GM18498 (cell line): ENCODE data around the gene NELL1.

ENCODE experiments used
- ATAC-seq: cut with Tn5 transposase; IDR thresholded peaks from one replicate; pipeline ENCODE4 v1.9.1; 2021; ENCODE audit warnings: mild to moderate bottlenecking, moderate library complexity; ENCODE audit not compliant: unreplicated experiment

NELL1 gene

GRCh38 chr11:20962581-20962980 is 293.2 kb downstream of the NELL1 start:
- ATAC-seq = no peak

GRCh38 chr11:20963596-20963995 is 294.2 kb downstream of the NELL1 start:
- no peak for ATAC-seq

- ATAC-seq = no peak
These were observed 295.6 kb downstream of the NELL1 start for GRCh38 chr11:20964985-20965384.

GRCh38 chr11:20966489-20966888 is 297.1 kb downstream of the NELL1 start:
- no peak for ATAC-seq

GRCh38 chr11:20973940-20974559 is 304.7 kb downstream of the NELL1 start:
- ATAC-seq = no peak

GRCh38 chr11:20980736-20981135 is 311.4 kb downstream of the NELL1 start:
- no peak for ATAC-seq

- no peak for ATAC-seq
These were observed 321.1 kb downstream of the NELL1 start for GRCh38 chr11:20990447-20990846.

- ATAC-seq = no peak
These were observed 322.1 kb downstream of the NELL1 start for GRCh38 chr11:20991471-20991870.

GRCh38 chr11:21007297-21007696 is 337.9 kb downstream of the NELL1 start:
- ATAC-seq = no peak

- no peak for ATAC-seq
These were observed 348.9 kb downstream of the NELL1 start for GRCh38 chr11:21018248-21018647.

GRCh38 chr11:21026685-21027084 is 357.3 kb downstream of the NELL1 start:
- no peak for ATAC-seq

GRCh38 chr11:21037850-21038249 is 368.5 kb downstream of the NELL1 start:
- ATAC-seq = no peak

GRCh38 chr11:21038801-21039200 is 369.4 kb downstream of the NELL1 start:
- ATAC-seq = no peak

GRCh38 chr11:21040630-21041029 is 371.2 kb downstream of the NELL1 start:
- no peak for ATAC-seq

GRCh38 chr11:21048626-21049025 is 379.2 kb downstream of the NELL1 start:
- no peak for ATAC-seq

- ATAC-seq = no peak
These were observed 384.1 kb downstream of the NELL1 start for GRCh38 chr11:21053466-21053865.

- ATAC-seq = no peak
These were observed 387.3 kb downstream of the NELL1 start for GRCh38 chr11:21056644-21057043.

- ATAC-seq = no peak
These were observed 390.5 kb downstream of the NELL1 start for GRCh38 chr11:21059879-21060278.

GRCh38 chr11:21066030-21066429 is 396.6 kb downstream of the NELL1 start:
- no peak for ATAC-seq

GRCh38 chr11:21068886-21069285 is 399.5 kb downstream of the NELL1 start:
- no peak for ATAC-seq

GRCh38 chr11:21069909-21070308 is 400.5 kb downstream of the NELL1 start:
- ATAC-seq = no peak

- ATAC-seq = no peak
These were observed 403.2 kb downstream of the NELL1 start for GRCh38 chr11:21072558-21072957.

GRCh38 chr11:21082853-21083252 is 413.5 kb downstream of the NELL1 start:
- no peak for ATAC-seq
